ENCODE data around the gene TMEM120A.

TMEM120A gene

GRCh38 chr7:75950111-75950681 is 44.2 kb downstream of the TMEM120A start:
- DNase-seq (ENCODE audit: low spot score in 2 of 2) (no peak), ATAC-seq (ENCODE audit: low read depth) (no peak)
- H3K4me1 Mint-ChIP-seq = peaks cover 7% of the 10 kb centered on the region
- no peaks in the 10 kb centered on the region for H3K9me3 Mint-ChIP-seq
- peaks cover 7% of the 10 kb centered on the region for H3K36me3 Mint-ChIP-seq
- H3K4me3 Mint-ChIP-seq = no peak overlapping the region
- H3K27me3 Mint-ChIP-seq = no peaks in the 10 kb centered on the region
- H3K27ac Mint-ChIP-seq = no peak overlapping the region

- ATAC-seq (ENCODE audit: low read depth) = no peak
- Mint-ChIP-seq H3K4me1 (peaks cover 10% of the 10 kb centered on the region), H3K4me3 (no peak overlapping the region)
Measured at GRCh38 chr7:75948179-75948578, 46.2 kb downstream of the TMEM120A start.

GRCh38 chr7:75946207-75946855 is 48.1 kb downstream of the TMEM120A start:
- Mint-ChIP-seq H3K9me3 (no peaks in the 10 kb centered on the region), H3K27me3 (no peaks in the 10 kb centered on the region), H3K4me3 (no peak overlapping the region), H3K36me3 (peaks cover 5% of the 10 kb centered on the region), H3K27ac (no peak overlapping the region), H3K4me1 (peaks cover 10% of the 10 kb centered on the region)
- DNase-seq (ENCODE audit: low spot score in 2 of 2) (no peak), ATAC-seq (ENCODE audit: low read depth) (peak; percentile 64)

More at GRCh38 chr7:75948179-75948578, 46.2 kb downstream of the TMEM120A start:
- no peaks in the 10 kb centered on the region for H3K9me3 Mint-ChIP-seq
- H3K27me3 Mint-ChIP-seq = no peaks in the 10 kb centered on the region
- peaks cover 5% of the 10 kb centered on the region for H3K36me3 Mint-ChIP-seq
- no peak overlapping the region for H3K27ac Mint-ChIP-seq
- no peak for DNase-seq (ENCODE audit: low spot score in 2 of 2)

- Mint-ChIP-seq H3K4me1 (peaks cover 10% of the 10 kb centered on the region), H3K27me3 (no peaks in the 10 kb centered on the region), H3K9me3 (no peaks in the 10 kb centered on the region), H3K4me3 (no peak overlapping the region), H3K27ac (no peak overlapping the region), H3K36me3 (peaks cover 7% of the 10 kb centered on the region)
- ATAC-seq (ENCODE audit: low read depth) (no peak), DNase-seq (ENCODE audit: low spot score in 2 of 2) (no peak)
Measured at GRCh38 chr7:75945297-75946168, 48.9 kb downstream of the TMEM120A start.

GRCh38 chr7:75944507-75944906 is 49.9 kb downstream of the TMEM120A start:
- no peaks in the 10 kb centered on the region for H3K9me3 Mint-ChIP-seq
- H3K36me3 Mint-ChIP-seq = peaks cover 7% of the 10 kb centered on the region
- no peaks in the 10 kb centered on the region for H3K27me3 Mint-ChIP-seq
- ATAC-seq (ENCODE audit: low read depth) (no peak), DNase-seq (ENCODE audit: low spot score in 2 of 2) (no peak)
- H3K4me1 Mint-ChIP-seq = peaks cover 10% of the 10 kb centered on the region
- H3K4me3 Mint-ChIP-seq = no peak overlapping the region
- H3K27ac Mint-ChIP-seq = no peak overlapping the region

GRCh38 chr7:75943864-75944263 is 50.5 kb downstream of the TMEM120A start:
- Mint-ChIP-seq H3K4me3 (no peak overlapping the region), H3K27me3 (no peaks in the 10 kb centered on the region), H3K36me3 (peaks cover 9% of the 10 kb centered on the region), H3K4me1 (peaks cover 10% of the 10 kb centered on the region), H3K27ac (no peak overlapping the region), H3K9me3 (no peaks in the 10 kb centered on the region)
- DNase-seq (ENCODE audit: low spot score in 2 of 2) (no peak), ATAC-seq (ENCODE audit: low read depth) (no peak)

- Mint-ChIP-seq H3K27me3 (no peaks in the 10 kb centered on the region), H3K4me1 (peaks cover 2% of the 10 kb centered on the region), H3K9me3 (no peaks in the 10 kb centered on the region), H3K36me3 (peaks cover 9% of the 10 kb centered on the region), H3K27ac (no peak overlapping the region), H3K4me3 (no peak overlapping the region)
- DNase-seq (ENCODE audit: low spot score in 2 of 2) (no peak), ATAC-seq (ENCODE audit: low read depth) (no peak)
Measured at GRCh38 chr7:75938921-75939320, 55.5 kb downstream of the TMEM120A start.

GRCh38 chr7:75937958-75938786 is 56.2 kb downstream of the TMEM120A start:
- DNase-seq (ENCODE audit: low spot score in 2 of 2) = no peak
- Mint-ChIP-seq H3K36me3 (peaks cover 12% of the 10 kb centered on the region), H3K9me3 (no peaks in the 10 kb centered on the region), H3K27ac (no peak overlapping the region), H3K27me3 (no peaks in the 10 kb centered on the region), H3K4me1 (peaks cover 2% of the 10 kb centered on the region), H3K4me3 (no peak overlapping the region)
- no peak for ATAC-seq (ENCODE audit: low read depth)

Measured in memory B cell (primary cell).